BLaER1 (cell line): ENCODE results near the gene CALHM1.

Source experiments
- H3K27ac ChIP-seq: shearing (Covaris generic); formaldehyde crosslinking; 2 replicates; pipeline ENCODE4 v1.8.1; 2022
- H3K27me3 ChIP-seq: shearing (Covaris generic); formaldehyde crosslinking; 2 replicates; pipeline ENCODE4 v1.8.1; 2022
- H3K36me3 ChIP-seq: shearing (Covaris generic); formaldehyde crosslinking; 2 replicates; pipeline ENCODE4 v1.8.1; 2022
- H3K4me1 ChIP-seq: shearing (Covaris generic); formaldehyde crosslinking; 2 replicates; pipeline ENCODE4 v1.8.1; 2022
- H3K4me2 ChIP-seq: shearing (Covaris generic); formaldehyde crosslinking; 2 replicates; pipeline ENCODE4 v1.8.1; 2022
- H3K4me3 ChIP-seq: shearing (Covaris generic); formaldehyde crosslinking; 2 replicates; pipeline ENCODE4 v1.8.1; 2022
- H3K9ac ChIP-seq: shearing (Covaris generic); formaldehyde crosslinking; 2 replicates; pipeline ENCODE4 v1.8.1; 2022
- H3K9me3 ChIP-seq: shearing (Covaris generic); formaldehyde crosslinking; 2 replicates; pipeline ENCODE4 v1.8.1; 2022
- H4K20me1 ChIP-seq: shearing (Covaris generic); formaldehyde crosslinking; 2 replicates; pipeline ENCODE4 v1.8.1; 2022
- Cebpa-rat ChIP-seq: shearing (Covaris generic); IDR thresholded peaks from 2 replicates; pipeline ENCODE4 v1.8.1; 2022

Gene CALHM1

GRCh38 chr10:103457176-103457712, 1.5 kb downstream of the CALHM1 start:
- Histone ChIP-seq H3K36me3 (no peaks in the 10 kb centered on the region), H3K4me1 (peaks cover 59% of the 10 kb centered on the region), H3K9me3 (no peaks in the 10 kb centered on the region), H3K27ac (peak overlapping the region; percentile 68), H3K4me2 (peak overlapping the region; percentile 23), H3K9ac (0 out of 2 replicates have a peak overlapping the region, but pooled peaks have one; percentile 15), H3K27me3 (no peaks in the 10 kb centered on the region), H3K4me3 (no peak overlapping the region), H4K20me1 (no peaks in the 10 kb centered on the region)
- no peak for TF ChIP-seq Cebpa-rat

GRCh38 chr10:103456074-103456660, 2.5 kb downstream of the CALHM1 start:
- Histone ChIP-seq H3K9me3 (no peaks in the 10 kb centered on the region), H3K27ac (0 out of 2 replicates have a peak overlapping the region, but pooled peaks have one; percentile 9)

GRCh38 chr10:103455235-103455634, 3.5 kb downstream of the CALHM1 start:
- Histone ChIP-seq H3K4me1 (peaks cover 71% of the 10 kb centered on the region), H3K27me3 (no peaks in the 10 kb centered on the region), H3K9ac (no peak overlapping the region), H3K36me3 (no peaks in the 10 kb centered on the region), H3K4me3 (no peak overlapping the region), H4K20me1 (peaks cover 3% of the 10 kb centered on the region; the same call in 1 of the 2 replicates), H3K4me2 (no peak overlapping the region), H3K9me3 (no peaks in the 10 kb centered on the region), H3K27ac (no peak overlapping the region)
- no peak for TF ChIP-seq Cebpa-rat

More at GRCh38 chr10:103456074-103456660, 2.5 kb downstream of the CALHM1 start:
- H3K9ac ChIP-seq: no peak overlapping the region
- no peaks in the 10 kb centered on the region for H3K27me3 ChIP-seq
- H3K4me1 ChIP-seq: peaks cover 67% of the 10 kb centered on the region
- TF ChIP-seq Cebpa-rat: no peak
- H3K4me2 ChIP-seq: no peak overlapping the region
- no peaks in the 10 kb centered on the region for H4K20me1 ChIP-seq
- H3K36me3 ChIP-seq: no peaks in the 10 kb centered on the region
- no peak overlapping the region for H3K4me3 ChIP-seq

DNA sequence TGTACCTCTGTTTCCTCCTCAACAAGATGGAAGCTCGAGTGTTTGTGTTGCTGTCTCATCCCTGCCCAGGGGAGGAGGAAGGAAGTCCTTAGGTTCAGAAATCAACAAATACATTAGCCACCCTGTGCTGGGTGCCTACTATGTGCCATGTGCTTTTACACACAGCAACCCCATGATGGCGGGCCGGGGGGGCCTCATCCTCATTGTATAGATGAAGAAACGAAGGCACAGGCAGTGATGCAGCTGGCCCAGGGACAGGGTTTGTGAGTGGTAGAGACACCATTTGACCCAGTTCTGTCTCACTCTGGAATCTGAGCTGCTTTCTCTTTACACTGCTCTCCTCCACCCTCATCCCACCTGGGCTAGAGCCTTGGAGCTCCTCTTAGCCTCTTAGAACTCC, 4.7 kb downstream of the CALHM1 start:
- no peak overlapping the region for H3K4me3 ChIP-seq
- no peak for TF ChIP-seq Cebpa-rat
- no peak overlapping the region for H3K9ac ChIP-seq
- peaks cover 10% of the 10 kb centered on the region for H3K36me3 ChIP-seq
- H3K27me3 ChIP-seq: no peaks in the 10 kb centered on the region
- peaks cover 15% of the 10 kb centered on the region for H4K20me1 ChIP-seq
- no peak overlapping the region; the same call in 1 of the 2 replicates for H3K4me2 ChIP-seq
- H3K4me1 ChIP-seq: peaks cover 71% of the 10 kb centered on the region
- no peaks in the 10 kb centered on the region for H3K9me3 ChIP-seq
- H3K27ac ChIP-seq: no peak overlapping the region

DNA sequence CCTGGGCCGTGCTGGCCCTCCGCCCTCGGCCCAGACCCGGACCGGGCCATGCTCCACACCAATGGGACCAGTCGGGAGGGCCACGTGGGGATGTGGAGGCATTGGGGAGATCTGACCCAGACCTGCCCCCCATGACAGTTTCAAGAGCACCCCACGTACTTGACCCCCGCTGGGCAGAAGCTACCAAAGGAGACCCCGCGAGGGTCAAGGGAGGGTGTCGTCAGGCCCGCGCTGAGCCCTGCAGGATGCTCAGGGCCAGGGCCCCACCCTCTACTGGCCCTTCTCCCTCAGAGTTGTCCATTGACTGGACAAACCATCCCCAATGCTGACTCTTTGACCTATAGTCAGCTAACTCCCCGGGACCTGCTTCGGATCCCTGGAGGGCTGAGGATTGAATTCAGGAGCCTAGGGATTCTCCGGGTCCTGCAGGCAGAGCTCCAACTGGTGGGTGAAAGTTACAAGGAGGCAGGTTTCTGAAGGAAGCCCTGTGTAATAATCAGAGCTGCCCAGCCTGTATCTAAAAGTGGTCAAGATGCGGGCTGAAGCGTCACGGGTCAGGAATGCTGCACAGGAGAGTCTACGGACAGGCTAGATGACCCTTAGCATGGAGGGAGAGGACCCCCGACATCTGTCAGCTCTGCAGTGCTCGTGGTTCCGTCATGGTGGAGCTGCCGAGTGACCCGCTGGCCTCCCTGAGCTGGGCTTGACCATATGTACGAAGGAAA, 6.0 kb downstream of the CALHM1 start:
- Histone ChIP-seq H3K9me3 (no peaks in the 10 kb centered on the region), H3K4me3 (peak overlapping the region; percentile 83), H3K27me3 (no peaks in the 10 kb centered on the region), H4K20me1 (peaks cover 22% of the 10 kb centered on the region), H3K9ac (peak overlapping the region; percentile 84), H3K27ac (peak overlapping the region; percentile 84), H3K36me3 (peaks cover 23% of the 10 kb centered on the region), H3K4me1 (peaks cover 71% of the 10 kb centered on the region), H3K4me2 (peak overlapping the region; percentile 100)
- TF ChIP-seq Cebpa-rat: no peak

DNA sequence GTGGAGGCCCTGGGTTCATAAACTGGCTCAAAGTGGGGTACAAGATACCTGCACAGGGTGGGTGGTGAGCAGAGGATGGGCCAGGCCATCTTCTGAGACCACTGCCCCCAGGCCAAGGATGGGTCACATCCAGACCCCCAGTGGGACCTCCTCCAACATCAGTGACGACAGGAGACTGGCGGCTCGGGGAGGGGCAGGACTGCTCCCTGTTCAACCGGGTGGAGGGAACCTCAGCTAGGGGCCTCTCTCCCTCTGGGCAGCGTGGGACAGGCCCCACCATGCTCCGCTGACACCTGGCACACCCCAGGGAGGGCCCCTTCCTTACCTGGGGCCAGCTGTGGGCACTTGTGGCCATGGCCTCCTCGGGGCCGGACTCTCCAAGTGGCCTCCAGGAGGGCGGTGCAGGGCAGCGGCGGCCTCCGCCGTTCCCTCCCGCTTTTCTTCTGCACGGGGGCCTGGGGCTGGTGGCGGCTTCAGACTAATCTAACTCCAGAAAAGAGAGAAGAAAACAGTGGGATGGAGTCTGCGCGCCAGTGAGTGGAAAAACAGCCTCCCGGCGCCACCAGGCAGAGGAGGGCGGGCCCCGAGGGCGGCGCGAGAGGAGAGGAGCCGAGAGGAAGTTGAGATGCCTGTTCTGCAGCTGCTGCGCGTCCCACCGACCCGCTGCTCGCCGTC, 6.7 kb downstream of the CALHM1 start, which contains the start of gene CALHM2:
CALHM2 (minus strand) TSS at position 540 of the 675 bp plus-strand sequence. CDS start 2,429 bp downstream, outside the sequence.
- H3K9me3 ChIP-seq: no peaks in the 10 kb centered on the region
- H3K36me3 ChIP-seq: peaks cover 30% of the 10 kb centered on the region
- H3K4me3 ChIP-seq: peak within 1 kb of the TSS; percentile 83
- H3K9ac ChIP-seq: peak within 1 kb of the TSS; percentile 84
- H3K27me3 ChIP-seq: no peaks in the 10 kb centered on the region
- peaks cover 29% of the 10 kb centered on the region for H4K20me1 ChIP-seq
- no peak for TF ChIP-seq Cebpa-rat
- peak within 1 kb of the TSS; percentile 84 for H3K27ac ChIP-seq
- H3K4me1 ChIP-seq: peaks cover 71% of the 10 kb centered on the region
- peak within 1 kb of the TSS; percentile 100 for H3K4me2 ChIP-seq

- no peak for TF ChIP-seq Cebpa-rat
- Histone ChIP-seq H3K27me3 (no peaks in the 10 kb centered on the region), H4K20me1 (peaks cover 36% of the 10 kb centered on the region), H3K4me3 (peak overlapping the region; percentile 83), H3K9me3 (no peaks in the 10 kb centered on the region), H3K9ac (peak overlapping the region; percentile 84), H3K27ac (peak overlapping the region; percentile 84), H3K4me1 (peaks cover 68% of the 10 kb centered on the region), H3K36me3 (peaks cover 37% of the 10 kb centered on the region), H3K4me2 (peak overlapping the region; percentile 100)
Observed at GRCh38 chr10:103451091-103451813, 7.4 kb downstream of the CALHM1 start.

GRCh38 chr10:103450201-103450695, 8.5 kb downstream of the CALHM1 start:
- Histone ChIP-seq H3K27me3 (no peaks in the 10 kb centered on the region), H3K9me3 (no peaks in the 10 kb centered on the region), H3K36me3 (peaks cover 47% of the 10 kb centered on the region), H3K27ac (peak overlapping the region; percentile 84), H3K4me1 (peaks cover 68% of the 10 kb centered on the region), H4K20me1 (peaks cover 46% of the 10 kb centered on the region), H3K4me2 (peak overlapping the region; percentile 100), H3K4me3 (peak overlapping the region; percentile 83), H3K9ac (peak overlapping the region; percentile 84)
- TF ChIP-seq Cebpa-rat: no peak
